Pancreas (tissue), 10 donors: ENCODE results near the gene APOH. TPM values are rescaled to one million over a fixed set of nuclear protein-coding genes. Genes with fewer than 3 reads are reported as not detected.

ENCODE experiments used
- ATAC-seq, 4 donors: fragments of 200-7000 bp; cut with Tn5 transposase; one replicate each; pipeline versions ENCODE4 v1.8.0 to v1.9.1; 2020; ENCODE audit warnings: mild to moderate bottlenecking in 4 of 4, moderate library complexity in 4 of 4
- DNase-seq, 6 donors: peaks; one replicate each; pipeline ENCODE4 v3.0.0-alpha.2; 2020
- FAIRE-seq: peaks from 2 replicates; lab custom pipeline; 2012; peaks lifted over from hg19 to GRCh38; lab: Jason Lieb, UNC
- H3K27ac ChIP-seq, 4 donors: fragments of 200-600 bp; sonication (generic); 1 replicate in 3 of 4; 2 replicates in 1 of 4; pipeline versions ENCODE4 v1.5.0 to v1.8.0; 2020
- H3K27me3 ChIP-seq, 4 donors: fragments of 200-600 bp; one replicate each; pipeline ENCODE4 v1.8.0; 2021
- H3K36me3 ChIP-seq, 3 donors: fragments of 200-600 bp; sonication (generic) in 1 of 3; one replicate each; pipeline versions ENCODE4 v1.5.0 to v1.8.0; 2020 to 2021
- H3K4me1 ChIP-seq, 3 donors: fragments of 200-600 bp; one replicate each; pipeline ENCODE4 v1.8.0; 2021
- H3K4me3 ChIP-seq, 4 donors: fragments of 200-600 bp; sonication (generic) in 2 of 4; one replicate each; pipeline versions ENCODE4 v1.5.0 to v1.8.0; 2020 to 2021
- H3K9me3 ChIP-seq, 4 donors: fragments of 200-600 bp; one replicate each; pipeline ENCODE4 v1.8.0; 2021
- CTCF ChIP-seq, 4 donors: fragments of 200-600 bp; sonication (generic) in 3 of 4; IDR thresholded peaks; one replicate each; pipeline versions ENCODE4 v1.5.0 to v1.8.0; 2021; ENCODE audit warnings: antibody characterized with exemption in 4 of 4
- WGBS, 2 donors: extraction: QIAGEN DNeasy Blood & Tissue Kit; methylation state at CpG; one replicate each; pipeline ENCODE4 v1.1.7; 2013; 5-methylcytosine and 5-hydroxymethylcytosine counted together
- intact Hi-C, 3 donors: fragments of 100-400 bp; cut with DNase I; formaldehyde crosslinking; loops; one replicate each; pipeline versions ENCODE4 v1.11.1 to v1.14.2; 2022
- polyA plus RNA-seq, 2 donors: library from polyadenylated mRNA; stranded (reverse); fragments of 200-250 nt; gene quantifications; one replicate each; pipeline ENCODE4 v1.2.3, GENCODE V29; 2013
- total RNA-seq, 6 donors: library from RNA; stranded (reverse); fragmentation: NEBNext Ultra II Directional in 4 of 6; extraction: Animal tissue kit (Norgen Biotek cat#: 25700) in 4 of 6; gene quantifications; one replicate each; pipeline versions ENCODE4 v1.2.1 to v1.2.4, GENCODE V29; 2021 to 2023
- donor health status: healthy with polysubstance abuse.
- donor health status: DM: no; HTN: no; CAD: no; lungs with moderate emphysema.
- donor health status: DM: no; HTN: no; CAD: no.
- donor health status: control.
- donor health status: control.
- donor health status: Bipolar disorder and iron deficiency.
- donor health status: DM: yes; HTN: yes; CAD: no.
- donor health status: DM: no; HTN: no; CAD: no.
- donor health status: DM: no; HTN: no; CAD: no.
- donor health status: DM: yes; HTN: yes; CAD: no.

The APOH gene
- total and polyA plus RNA-seq, 8 donors: 3.8 to 68.4 (median 8.2) TPM

GRCh38 chr17:66175892-66176291, 53.3 kb downstream of the APOH start:
- no peak for FAIRE-seq
- Histone ChIP-seq H3K36me3 (no peaks in the 10 kb centered on the region), H3K27me3 (no peaks in the 10 kb centered on the region), H3K9me3 (no peaks in the 10 kb centered on the region), H3K4me3 (no peak overlapping the region), H3K4me1 (no peaks in the 10 kb centered on the region), H3K27ac (no peak overlapping the region)
- no peak for ATAC-seq
- intact Hi-C loops: no loop called here
- TF ChIP-seq CTCF (IDR thresholded peaks at IDR 0.05): no peak
- WGBS, 2 donors: 23 to 42% methylated on average over 1 of the region's 1 CpG
- no peak for DNase-seq

- no peak overlapping the region for H3K27ac ChIP-seq
- no peak for ATAC-seq
- intact Hi-C loops: no loop called here
- H3K9me3 ChIP-seq: no peaks in the 10 kb centered on the region
- DNase-seq: no peak
- no peak for FAIRE-seq
- TF ChIP-seq CTCF (IDR thresholded peaks at IDR 0.05): no peak
- H3K4me3 ChIP-seq: no peak overlapping the region
- H3K4me1 ChIP-seq: no peaks in the 10 kb centered on the region
- no peaks in the 10 kb centered on the region for H3K36me3 ChIP-seq
- 47 to 72% methylated on average over 2 of the region's 2 CpGs for WGBS, 2 donors
- H3K27me3 ChIP-seq: no peaks in the 10 kb centered on the region
Observed at GRCh38 chr17:66172691-66173223, 56.5 kb downstream of the APOH start.

DNA sequence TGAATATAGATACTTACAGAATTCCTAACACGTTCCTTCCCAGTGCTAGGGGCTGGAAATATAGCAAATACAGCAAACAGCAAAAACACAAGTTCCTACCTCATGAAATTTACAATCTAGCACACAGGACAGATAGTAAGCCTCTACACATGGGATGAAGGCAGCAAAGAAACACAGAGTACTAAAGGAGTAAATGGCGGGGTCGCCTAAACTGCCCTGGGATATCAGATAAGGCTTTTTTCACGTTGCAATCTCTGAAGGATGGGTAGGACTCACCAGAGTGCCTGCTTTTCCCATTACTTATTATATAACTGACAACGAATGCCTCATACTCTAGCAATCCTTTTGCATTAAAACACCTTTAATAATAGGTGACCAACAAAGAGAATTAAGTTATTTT, 57.1 kb downstream of the APOH start:
- Histone ChIP-seq H3K4me3 (no peak overlapping the region), H3K36me3 (no peaks in the 10 kb centered on the region), H3K27ac (no peak overlapping the region), H3K27me3 (no peaks in the 10 kb centered on the region), H3K9me3 (no peaks in the 10 kb centered on the region), H3K4me1 (no peaks in the 10 kb centered on the region)
- no peak for TF ChIP-seq CTCF (IDR thresholded peaks at IDR 0.05)
- FAIRE-seq (no peak), ATAC-seq (no peak), DNase-seq (no peak)
- 64 to 75% methylated on average over 5 of the region's 5 CpGs for WGBS, 2 donors
- intact Hi-C loops: no loop called here

- H3K36me3 ChIP-seq: no peaks in the 10 kb centered on the region
- no peak for TF ChIP-seq CTCF (IDR thresholded peaks at IDR 0.05)
- 60 to 70% methylated on average over 3 of the region's 3 CpGs for WGBS, 2 donors
- H3K27ac ChIP-seq: no peak overlapping the region
- no peak for DNase-seq
- ATAC-seq: no peak
- intact Hi-C loops: no loop called here
- H3K4me3 ChIP-seq: no peak overlapping the region
- no peak for FAIRE-seq
- no peaks in the 10 kb centered on the region for H3K27me3 ChIP-seq
- H3K4me1 ChIP-seq: no peaks in the 10 kb centered on the region
- H3K9me3 ChIP-seq: no peaks in the 10 kb centered on the region
Observed at GRCh38 chr17:66171692-66172091, 57.5 kb downstream of the APOH start.

DNA sequence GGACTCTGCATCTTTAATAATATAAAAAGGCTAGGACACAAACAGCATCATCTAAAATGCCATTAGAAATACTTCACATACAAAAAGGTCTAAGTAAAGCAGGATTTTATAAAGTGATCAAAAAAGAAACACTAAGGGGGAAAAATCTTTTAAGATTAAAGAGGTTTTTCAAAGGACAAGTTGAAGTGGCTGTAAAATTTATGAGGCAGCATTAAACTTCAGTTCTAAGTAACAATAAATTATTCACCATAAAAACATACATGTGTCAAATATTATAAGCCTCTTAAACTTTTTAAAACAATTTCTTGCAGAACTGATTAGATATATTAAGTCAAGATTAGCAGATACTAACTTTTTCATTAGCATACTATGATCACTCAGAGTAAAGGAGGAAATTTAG, 58.0 kb downstream of the APOH start:
- Histone ChIP-seq H3K9me3 (no peaks in the 10 kb centered on the region), H3K36me3 (no peaks in the 10 kb centered on the region), H3K4me1 (no peaks in the 10 kb centered on the region), H3K27ac (no peak overlapping the region), H3K4me3 (no peak overlapping the region), H3K27me3 (no peaks in the 10 kb centered on the region)
- TF ChIP-seq CTCF (IDR thresholded peaks at IDR 0.05): no peak
- DNase-seq (no peak), ATAC-seq (no peak), FAIRE-seq (no peak)
- intact Hi-C loops: no loop called here
